GM12865 (cell line): ENCODE measurements around the gene PLEKHA6.

Experiments
- DNase-seq: peaks from one replicate; pipeline ENCODE4 v3.0.0; 2010; ENCODE audit warnings: low read depth
- H3K4me3 ChIP-seq: 2 replicates; pipeline ENCODE4 v1.5.1; 2011; ENCODE audit warnings: mild to moderate bottlenecking, low read depth, low read length, control low read depth
- TF ChIP-seq, protein P1 (sequence below): IDR thresholded peaks from 2 replicates; pipeline ENCODE4 v1.5.1; 2011; ENCODE audit warnings: low read length, control low read depth, low read depth, inconsistent platforms; ENCODE audit not compliant: insufficient read depth; ENCODE audit errors: missing control alignments

Gene PLEKHA6

DNA sequence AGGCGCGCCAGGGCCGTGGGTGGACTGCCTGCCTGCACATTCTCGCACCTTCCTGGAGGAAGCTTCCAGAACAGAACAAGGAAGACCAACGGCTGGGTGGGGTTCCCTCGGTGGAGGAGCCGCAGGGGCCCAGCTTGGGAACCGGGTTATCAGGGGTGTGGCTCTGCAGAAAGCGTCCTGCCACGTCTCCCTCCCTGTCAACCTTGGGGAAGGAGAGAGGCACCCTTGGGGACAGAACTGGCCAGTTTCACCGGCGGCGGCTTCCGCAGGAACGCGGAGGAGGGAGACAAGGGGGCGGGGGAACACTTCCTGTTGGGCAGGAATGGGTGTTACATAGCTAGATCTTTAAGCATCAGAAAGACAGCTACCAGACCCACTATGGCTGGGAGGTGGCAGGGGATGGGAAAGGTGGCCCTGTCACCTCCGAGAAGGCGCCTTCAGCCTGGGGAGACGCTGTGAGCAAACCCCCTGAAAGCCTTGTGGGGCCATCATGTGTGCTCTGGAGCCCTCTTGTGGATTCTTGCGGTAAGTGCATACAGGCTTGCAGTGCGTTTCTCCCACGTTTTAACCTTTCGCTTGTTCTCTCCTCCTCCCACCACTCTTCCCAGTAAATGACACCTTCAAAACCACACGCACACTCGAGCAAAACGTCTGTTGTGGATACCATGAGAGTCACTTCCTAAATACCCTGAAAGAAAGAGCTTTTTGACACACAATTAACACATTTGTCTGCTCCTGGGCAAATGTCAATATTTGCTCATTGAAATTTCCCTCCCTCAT is 3.8 kb upstream of the PLEKHA6 start:
- TF ChIP-seq, protein P1, sequence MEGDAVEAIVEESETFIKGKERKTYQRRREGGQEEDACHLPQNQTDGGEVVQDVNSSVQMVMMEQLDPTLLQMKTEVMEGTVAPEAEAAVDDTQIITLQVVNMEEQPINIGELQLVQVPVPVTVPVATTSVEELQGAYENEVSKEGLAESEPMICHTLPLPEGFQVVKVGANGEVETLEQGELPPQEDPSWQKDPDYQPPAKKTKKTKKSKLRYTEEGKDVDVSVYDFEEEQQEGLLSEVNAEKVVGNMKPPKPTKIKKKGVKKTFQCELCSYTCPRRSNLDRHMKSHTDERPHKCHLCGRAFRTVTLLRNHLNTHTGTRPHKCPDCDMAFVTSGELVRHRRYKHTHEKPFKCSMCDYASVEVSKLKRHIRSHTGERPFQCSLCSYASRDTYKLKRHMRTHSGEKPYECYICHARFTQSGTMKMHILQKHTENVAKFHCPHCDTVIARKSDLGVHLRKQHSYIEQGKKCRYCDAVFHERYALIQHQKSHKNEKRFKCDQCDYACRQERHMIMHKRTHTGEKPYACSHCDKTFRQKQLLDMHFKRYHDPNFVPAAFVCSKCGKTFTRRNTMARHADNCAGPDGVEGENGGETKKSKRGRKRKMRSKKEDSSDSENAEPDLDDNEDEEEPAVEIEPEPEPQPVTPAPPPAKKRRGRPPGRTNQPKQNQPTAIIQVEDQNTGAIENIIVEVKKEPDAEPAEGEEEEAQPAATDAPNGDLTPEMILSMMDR: peak; percentile 96
- peak overlapping the region; percentile 33 for H3K4me3 ChIP-seq
- DNase-seq: peak; percentile 83

- H3K4me3 ChIP-seq: peak overlapping the region; percentile 33; the same call in 1 of the 2 replicates
- DNase-seq: no peak
- TF ChIP-seq, protein P1: no peak
These were observed 3.2 kb upstream of the PLEKHA6 start for GRCh38 chr1:204362984-204363334.

- no peak overlapping the region for H3K4me3 ChIP-seq
- DNase-seq: no peak
- TF ChIP-seq, protein P1: no peak
These were observed 2.1 kb upstream of the PLEKHA6 start for GRCh38 chr1:204361781-204362180.

GRCh38 chr1:204361341-204361771 is 1.6 kb upstream of the PLEKHA6 start:
- no peak overlapping the region for H3K4me3 ChIP-seq
- TF ChIP-seq, protein P1: no peak
- no peak for DNase-seq

DNA sequence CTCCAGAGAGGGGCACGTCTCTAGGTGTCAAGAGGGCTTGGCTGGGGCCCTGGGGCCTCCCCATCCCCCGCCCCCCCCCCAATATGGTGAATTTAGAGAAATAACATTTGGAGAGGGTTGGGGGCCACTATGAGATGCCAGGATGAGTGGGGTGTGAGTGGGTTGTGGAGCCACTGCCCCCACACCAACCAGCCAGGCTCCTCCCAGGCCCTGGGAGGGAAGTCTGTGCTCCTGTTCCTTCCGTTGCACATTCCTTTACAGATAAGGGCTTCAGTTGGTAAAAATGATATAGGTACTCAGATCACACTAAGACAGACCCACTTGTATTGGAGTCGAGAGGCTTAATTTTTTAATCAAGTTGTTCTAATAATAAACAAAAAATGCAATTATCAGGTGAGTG is 585 bp upstream of the PLEKHA6 start:
- TF ChIP-seq, protein P1: no peak
- no peak for DNase-seq
- no peak overlapping the region for H3K4me3 ChIP-seq

DNA sequence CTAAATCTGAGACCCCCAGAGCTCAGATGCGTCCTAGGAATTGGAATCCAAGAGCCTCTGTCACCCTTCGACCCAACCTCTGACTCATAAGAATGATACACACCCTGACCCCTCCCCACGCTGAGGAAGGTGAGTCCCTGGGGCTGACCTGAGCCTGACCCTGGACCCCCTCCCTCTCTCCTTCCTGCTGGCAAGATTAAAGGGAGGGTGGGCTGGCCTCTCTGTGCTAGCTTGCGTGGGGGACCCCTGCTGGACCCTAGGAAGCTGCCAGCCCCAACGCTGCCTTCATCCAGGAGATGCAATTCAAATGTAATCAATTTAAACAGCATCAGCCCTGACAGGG is 627 bp downstream of the PLEKHA6 start:
- TF ChIP-seq, protein P1: no peak
- H3K4me3 ChIP-seq: no peak overlapping the region
- no peak for DNase-seq

DNA sequence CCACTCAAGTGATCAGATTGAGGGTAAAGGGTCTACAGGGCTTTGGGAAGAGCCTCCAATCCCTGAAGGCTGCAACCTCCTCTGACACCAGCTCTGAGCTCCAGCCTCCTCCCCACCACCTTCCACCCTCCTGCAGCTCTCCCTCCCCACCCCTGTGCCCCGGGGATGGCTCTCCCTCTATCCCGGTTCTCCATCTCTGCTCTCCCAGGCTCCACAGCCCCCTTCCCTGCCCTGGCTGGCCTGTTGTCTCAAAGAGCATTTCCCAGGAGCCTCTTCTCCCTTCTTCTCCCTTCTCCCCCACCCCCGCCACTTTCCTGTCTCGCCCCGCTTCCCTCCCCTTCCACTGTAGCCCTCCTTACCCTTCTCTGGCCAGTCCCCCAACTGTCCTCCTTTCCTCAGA is 1.1 kb downstream of the PLEKHA6 start:
- H3K4me3 ChIP-seq: no peak overlapping the region
- no peak for DNase-seq
- TF ChIP-seq, protein P1: no peak
